Measurements from ENCODE around the gene RXRB.

The RXRB gene

DNA sequence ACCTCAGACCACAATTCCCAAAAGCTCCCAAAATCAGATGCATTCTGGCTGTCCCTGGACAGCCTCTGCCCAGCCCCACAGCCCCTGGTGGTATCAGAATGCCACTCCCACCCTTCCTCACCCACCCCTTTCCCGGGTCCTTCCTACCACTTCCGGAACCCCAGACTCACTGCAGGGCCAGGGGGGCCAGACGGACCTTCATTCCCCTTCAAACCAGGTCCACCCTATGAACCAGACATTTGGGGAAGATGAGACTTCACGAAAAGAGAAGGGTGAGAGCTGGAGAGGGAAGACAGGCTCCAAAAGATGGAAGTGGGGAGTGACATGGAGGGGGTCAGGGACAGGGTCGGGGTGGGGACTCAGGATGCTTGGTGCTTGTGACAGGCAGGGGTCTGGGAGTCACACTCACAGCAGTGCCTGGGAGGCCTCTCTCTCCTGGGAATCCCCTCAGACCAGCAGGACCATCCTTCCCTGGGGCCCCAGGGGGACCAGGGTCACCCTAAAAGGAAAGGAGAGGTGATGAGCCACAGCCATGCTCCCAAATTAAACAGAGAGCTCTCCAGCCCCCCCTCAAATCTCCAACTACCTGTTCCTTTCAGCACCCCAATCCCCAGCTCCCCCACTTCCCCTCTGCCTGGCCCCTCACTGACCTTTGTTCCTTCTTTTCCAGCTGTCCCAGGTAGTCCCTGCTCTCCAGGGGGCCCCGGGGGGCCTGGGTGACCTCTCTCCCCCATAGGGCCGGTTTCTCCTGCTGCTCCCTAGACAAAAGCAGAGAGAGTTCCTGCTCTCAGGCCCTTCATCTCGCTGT, 28.4 kb downstream of the RXRB start:
- H3K4me1 ChIP-seq (ENCODE audit: control insufficient read depth in 1 of 2, insufficient read depth in 2 of 2, low read length in 2 of 2): no peaks in the 10 kb centered on the region
- H3K9me3 ChIP-seq (ENCODE audit: control insufficient read depth in 1 of 2, low read length in 2 of 2): no peaks in the 10 kb centered on the region
- H3K27ac ChIP-seq (ENCODE audit: low read length): no peak overlapping the region
- H3K36me3 ChIP-seq (ENCODE audit: control insufficient read depth in 1 of 2, insufficient read depth in 2 of 2, low read length in 2 of 2): no peaks in the 10 kb centered on the region
- H3K27me3 ChIP-seq (ENCODE audit: low read depth, low read length): no peaks in the 10 kb centered on the region
- no peak overlapping the region for H3K4me3 ChIP-seq (ENCODE audit: low read depth in 1 of 2, low read length in 2 of 2)

DNA sequence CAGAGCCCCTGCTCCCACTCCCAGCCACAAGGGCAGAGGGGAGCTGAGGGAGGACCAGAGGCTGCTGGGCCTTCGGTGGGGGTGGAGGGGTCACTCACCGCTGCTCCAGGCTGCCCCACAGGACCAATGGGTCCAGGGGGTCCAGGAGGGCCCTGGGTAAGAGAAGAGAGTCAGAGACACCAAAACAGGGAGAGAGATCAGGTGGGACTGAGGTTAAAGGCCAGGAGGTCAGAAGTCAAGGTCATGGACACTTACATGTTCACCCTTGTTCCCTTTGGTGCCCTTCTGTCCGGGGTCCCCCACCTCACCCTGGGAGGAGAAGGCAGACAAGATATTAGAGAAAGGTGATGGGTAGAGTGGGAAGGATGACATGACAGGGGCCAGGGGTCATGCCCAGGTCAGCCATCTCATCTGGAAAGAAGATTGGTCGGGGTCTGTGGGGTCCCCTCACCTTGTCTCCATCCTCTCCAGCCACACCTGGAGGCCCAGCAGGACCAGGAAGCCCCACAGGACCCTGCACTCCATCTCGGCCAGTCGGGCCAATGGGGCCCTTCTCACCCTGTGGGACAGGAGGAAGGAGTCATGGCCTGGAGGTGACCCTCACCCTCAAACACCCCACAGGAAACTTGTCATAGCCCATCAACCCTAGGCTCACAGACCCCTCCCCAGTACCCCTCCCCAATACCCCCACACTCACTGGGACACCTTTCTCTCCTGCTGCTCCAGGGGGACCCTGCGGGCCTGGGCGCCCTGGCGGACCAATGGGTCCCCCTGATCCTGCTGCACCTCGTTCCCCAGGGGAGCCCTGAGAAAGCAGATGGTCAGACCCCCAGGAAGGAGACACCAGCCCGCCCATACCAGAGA, 29.2 kb downstream of the RXRB start:
- H3K4me3 ChIP-seq (ENCODE audit: low read depth in 1 of 2, low read length in 2 of 2): no peak overlapping the region
- H3K36me3 ChIP-seq (ENCODE audit: control insufficient read depth in 1 of 2, insufficient read depth in 2 of 2, low read length in 2 of 2): no peaks in the 10 kb centered on the region
- H3K27ac ChIP-seq (ENCODE audit: low read length): no peak overlapping the region
- H3K9me3 ChIP-seq (ENCODE audit: control insufficient read depth in 1 of 2, low read length in 2 of 2): no peaks in the 10 kb centered on the region
- H3K27me3 ChIP-seq (ENCODE audit: low read depth, low read length): no peaks in the 10 kb centered on the region
- H3K4me1 ChIP-seq (ENCODE audit: control insufficient read depth in 1 of 2, insufficient read depth in 2 of 2, low read length in 2 of 2): no peaks in the 10 kb centered on the region

DNA sequence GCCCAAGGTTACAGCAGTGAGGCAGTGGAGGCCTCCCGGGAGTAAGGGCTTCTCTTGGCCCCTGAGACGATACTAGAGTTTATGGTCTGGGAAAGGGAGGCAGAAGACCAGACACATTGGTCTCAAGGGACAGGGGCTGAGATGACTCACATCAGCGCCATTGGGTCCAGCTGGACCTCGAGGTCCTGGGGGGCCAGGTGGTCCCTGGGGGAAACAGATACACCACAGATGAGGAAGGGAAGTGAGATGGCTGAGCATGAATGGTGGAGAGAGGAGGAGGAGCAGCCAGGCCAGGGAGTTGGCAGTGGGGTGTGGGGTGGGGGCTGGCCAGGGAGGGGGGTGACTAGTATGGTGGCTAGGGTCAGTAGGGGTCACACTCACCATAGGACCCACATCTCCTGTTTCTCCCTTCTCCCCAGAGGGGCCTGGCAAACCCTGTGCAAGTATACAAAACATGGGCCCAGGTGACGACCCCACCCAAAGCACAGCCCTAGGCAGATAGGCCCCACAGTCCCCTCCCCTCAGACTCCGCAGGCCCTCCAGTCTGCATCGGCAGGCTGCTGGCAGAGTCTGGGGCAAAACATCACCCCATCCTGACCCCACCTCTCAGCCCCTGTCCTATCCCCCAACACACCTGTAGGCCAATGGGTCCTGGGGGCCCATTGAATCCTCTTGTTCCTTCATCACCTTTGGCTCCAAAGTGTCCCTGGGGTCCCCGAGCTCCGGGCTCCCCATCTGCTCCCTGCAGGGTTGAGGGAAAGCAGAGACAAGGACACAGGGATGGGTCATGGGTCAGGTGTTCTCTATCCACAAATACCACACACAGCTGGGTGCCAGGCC, 30.1 kb downstream of the RXRB start:
- no peaks in the 10 kb centered on the region for H3K36me3 ChIP-seq (ENCODE audit: control insufficient read depth in 1 of 2, insufficient read depth in 2 of 2, low read length in 2 of 2)
- no peaks in the 10 kb centered on the region for H3K27me3 ChIP-seq (ENCODE audit: low read depth, low read length)
- H3K27ac ChIP-seq (ENCODE audit: low read length): no peak overlapping the region
- no peaks in the 10 kb centered on the region for H3K9me3 ChIP-seq (ENCODE audit: control insufficient read depth in 1 of 2, low read length in 2 of 2)
- H3K4me1 ChIP-seq (ENCODE audit: control insufficient read depth in 1 of 2, insufficient read depth in 2 of 2, low read length in 2 of 2): no peaks in the 10 kb centered on the region
- no peak overlapping the region for H3K4me3 ChIP-seq (ENCODE audit: low read depth in 1 of 2, low read length in 2 of 2)

DNA sequence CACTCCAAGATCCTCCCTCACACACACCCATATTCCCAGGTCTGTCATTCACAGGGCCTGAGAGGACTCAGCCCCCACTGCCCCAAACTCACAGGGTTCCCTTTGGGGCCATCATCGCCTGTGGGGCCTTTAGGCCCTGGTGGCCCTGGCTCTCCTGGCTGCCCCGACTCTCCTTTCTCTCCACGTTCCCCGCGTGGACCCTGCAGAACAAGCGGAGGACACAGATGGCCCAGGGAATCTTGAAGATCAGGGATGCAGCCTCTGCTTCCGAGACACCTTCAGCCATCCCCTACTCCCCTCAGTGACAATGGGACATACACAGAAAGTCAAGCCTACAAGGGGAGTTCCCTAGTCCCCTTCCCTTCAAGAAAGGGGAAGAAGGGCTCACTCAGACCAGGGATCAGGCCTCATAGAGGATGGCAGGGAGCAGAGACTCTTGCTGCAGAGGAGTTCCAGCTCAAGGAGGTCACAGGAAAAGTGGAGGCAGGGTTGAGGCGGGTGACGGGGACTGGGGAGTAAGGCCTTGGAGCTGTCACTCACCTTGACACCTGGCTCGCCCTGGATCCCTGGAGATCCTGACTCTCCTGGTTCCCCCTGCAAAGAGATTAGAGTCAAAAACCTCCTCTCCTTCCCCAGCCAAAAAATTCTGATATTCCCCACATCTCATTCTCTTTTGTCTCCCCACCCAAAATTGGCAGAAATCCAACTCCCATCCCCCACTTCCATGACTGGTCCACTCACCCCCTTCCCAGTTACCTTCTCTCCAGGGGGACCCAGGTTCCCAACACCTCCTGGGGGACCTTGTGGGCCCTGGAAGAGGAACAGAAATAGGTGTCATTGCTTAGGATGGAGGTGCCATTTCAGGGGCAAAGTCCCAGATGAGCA, 30.9 kb downstream of the RXRB start:
- no peak overlapping the region for H3K27ac ChIP-seq (ENCODE audit: low read length)
- no peaks in the 10 kb centered on the region for H3K36me3 ChIP-seq (ENCODE audit: control insufficient read depth in 1 of 2, insufficient read depth in 2 of 2, low read length in 2 of 2)
- no peaks in the 10 kb centered on the region for H3K9me3 ChIP-seq (ENCODE audit: control insufficient read depth in 1 of 2, low read length in 2 of 2)
- no peaks in the 10 kb centered on the region for H3K4me1 ChIP-seq (ENCODE audit: control insufficient read depth in 1 of 2, insufficient read depth in 2 of 2, low read length in 2 of 2)
- no peak overlapping the region for H3K4me3 ChIP-seq (ENCODE audit: low read depth in 1 of 2, low read length in 2 of 2)
- H3K27me3 ChIP-seq (ENCODE audit: low read depth, low read length): no peaks in the 10 kb centered on the region

DNA sequence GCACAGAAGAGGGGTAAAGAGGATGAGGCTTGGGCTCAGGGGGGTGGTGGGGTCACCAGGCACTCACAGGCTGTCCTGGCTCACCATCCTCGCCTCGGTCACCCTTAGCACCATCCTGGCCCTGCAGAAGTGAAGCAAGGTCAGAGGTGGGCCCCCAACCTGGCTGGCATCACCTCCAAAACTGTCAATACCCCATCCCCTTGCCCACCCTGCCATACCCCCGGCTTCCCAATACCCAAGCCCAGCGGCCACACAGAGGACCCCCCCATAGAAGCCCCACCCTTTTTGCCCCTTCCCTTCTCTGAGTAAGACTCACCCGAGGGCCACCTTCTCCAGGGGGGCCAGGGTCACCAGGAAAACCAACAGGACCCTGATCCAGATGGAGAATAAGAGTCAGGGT, 31.8 kb downstream of the RXRB start:
- Histone ChIP-seq H3K36me3 (ENCODE audit: control insufficient read depth in 1 of 2, insufficient read depth in 2 of 2, low read length in 2 of 2) (no peaks in the 10 kb centered on the region), H3K9me3 (ENCODE audit: control insufficient read depth in 1 of 2, low read length in 2 of 2) (no peaks in the 10 kb centered on the region), H3K27me3 (ENCODE audit: low read depth, low read length) (no peaks in the 10 kb centered on the region)

DNA sequence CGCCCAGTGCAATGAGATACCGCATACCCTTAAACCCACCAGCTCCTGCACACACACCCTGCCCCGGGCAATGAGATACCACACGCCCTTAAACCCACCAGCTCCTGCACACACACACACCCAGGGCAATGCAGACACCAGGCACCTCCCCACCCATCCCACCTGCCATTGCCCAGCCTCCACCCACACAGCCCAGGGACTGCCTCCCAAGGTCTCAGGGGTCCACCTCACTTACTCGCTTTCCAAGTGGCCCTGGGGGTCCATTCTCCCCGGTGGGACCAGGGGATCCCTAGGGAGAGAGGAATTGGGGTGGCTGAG, 32.2 kb downstream of the RXRB start:
- Histone ChIP-seq H3K27me3 (ENCODE audit: low read depth, low read length) (no peaks in the 10 kb centered on the region), H3K4me3 (ENCODE audit: low read depth in 1 of 2, low read length in 2 of 2) (no peak overlapping the region), H3K4me1 (ENCODE audit: control insufficient read depth in 1 of 2, insufficient read depth in 2 of 2, low read length in 2 of 2) (no peaks in the 10 kb centered on the region), H3K9me3 (ENCODE audit: control insufficient read depth in 1 of 2, low read length in 2 of 2) (no peaks in the 10 kb centered on the region), H3K27ac (ENCODE audit: low read length) (no peak overlapping the region), H3K36me3 (ENCODE audit: control insufficient read depth in 1 of 2, insufficient read depth in 2 of 2, low read length in 2 of 2) (no peaks in the 10 kb centered on the region)

More for the DNA sequence above, 31.8 kb downstream of the RXRB start:
- Histone ChIP-seq H3K27ac (ENCODE audit: low read length) (no peak overlapping the region), H3K4me3 (ENCODE audit: low read depth in 1 of 2, low read length in 2 of 2) (no peak overlapping the region), H3K4me1 (ENCODE audit: control insufficient read depth in 1 of 2, insufficient read depth in 2 of 2, low read length in 2 of 2) (no peaks in the 10 kb centered on the region)

DNA sequence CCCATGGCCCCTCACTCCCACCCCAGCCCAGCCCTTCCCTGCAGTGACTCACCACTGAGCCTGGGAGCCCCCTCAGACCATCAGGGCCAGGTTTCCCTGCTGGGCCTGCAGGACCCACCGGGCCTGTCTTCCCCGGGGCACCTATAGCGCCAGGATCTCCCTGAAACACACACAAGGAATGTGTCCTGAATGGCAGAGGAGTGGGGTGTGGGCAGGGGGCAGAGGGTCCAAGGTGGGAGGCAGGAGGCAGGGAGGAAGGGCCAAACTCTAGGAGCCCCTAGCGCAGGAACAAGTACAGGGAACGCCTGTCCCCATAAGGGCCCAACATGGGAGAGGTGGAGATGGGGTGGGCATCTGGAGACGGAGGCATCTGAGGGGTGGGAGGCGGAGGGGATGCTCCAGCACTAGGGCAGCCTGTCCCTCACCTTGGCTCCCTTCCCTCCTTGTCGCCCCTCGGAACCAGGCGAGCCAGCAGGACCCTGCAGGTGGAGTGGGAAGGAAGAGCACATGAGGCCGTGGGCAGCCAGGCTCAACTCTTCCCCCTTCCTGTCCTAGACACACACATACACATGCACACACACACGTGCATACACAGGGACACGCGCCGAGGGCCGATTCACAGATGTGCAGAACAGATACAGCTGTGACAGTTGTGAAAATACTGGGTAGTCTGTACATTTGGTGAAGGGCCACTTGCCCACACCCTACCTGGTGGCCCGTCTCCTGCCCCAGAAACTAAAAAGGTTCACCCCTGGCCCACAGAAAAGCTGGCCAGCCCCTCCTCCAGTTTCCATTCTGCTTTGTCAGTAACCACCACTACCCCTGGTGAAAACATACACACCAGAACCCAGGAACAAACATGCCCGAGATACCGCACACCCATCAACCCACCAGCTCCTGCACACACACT, 32.8 kb downstream of the RXRB start:
- H3K27ac ChIP-seq (ENCODE audit: low read length): no peak overlapping the region
- no peaks in the 10 kb centered on the region for H3K9me3 ChIP-seq (ENCODE audit: control insufficient read depth in 1 of 2, low read length in 2 of 2)
- no peaks in the 10 kb centered on the region for H3K4me1 ChIP-seq (ENCODE audit: control insufficient read depth in 1 of 2, insufficient read depth in 2 of 2, low read length in 2 of 2)
- H3K36me3 ChIP-seq (ENCODE audit: control insufficient read depth in 1 of 2, insufficient read depth in 2 of 2, low read length in 2 of 2): no peaks in the 10 kb centered on the region
- no peak overlapping the region for H3K4me3 ChIP-seq (ENCODE audit: low read depth in 1 of 2, low read length in 2 of 2)
- no peaks in the 10 kb centered on the region for H3K27me3 ChIP-seq (ENCODE audit: low read depth, low read length)

DNA sequence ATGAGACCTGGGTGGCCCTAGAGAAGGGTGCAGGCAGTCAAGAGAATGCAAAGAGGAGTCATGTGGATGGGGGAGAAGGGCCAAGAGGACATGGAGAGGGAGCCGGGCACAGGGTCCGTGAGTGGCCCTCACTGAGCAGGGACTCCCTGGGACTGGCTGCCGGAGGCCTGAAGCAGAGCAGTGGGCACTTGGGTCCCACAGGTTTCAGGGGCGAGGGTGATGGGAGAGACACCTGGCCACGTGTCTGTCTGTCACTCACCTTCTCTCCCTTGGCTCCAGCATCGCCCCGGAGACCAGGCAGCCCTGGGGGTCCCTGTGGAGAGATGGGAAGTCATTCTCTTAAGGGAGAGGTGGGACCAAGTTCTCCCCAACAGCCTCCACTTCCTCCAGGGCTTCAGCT, 33.7 kb downstream of the RXRB start:
- Histone ChIP-seq H3K27ac (ENCODE audit: low read length) (no peak overlapping the region), H3K4me3 (ENCODE audit: low read depth in 1 of 2, low read length in 2 of 2) (no peak overlapping the region), H3K9me3 (ENCODE audit: control insufficient read depth in 1 of 2, low read length in 2 of 2) (no peaks in the 10 kb centered on the region), H3K4me1 (ENCODE audit: control insufficient read depth in 1 of 2, insufficient read depth in 2 of 2, low read length in 2 of 2) (no peaks in the 10 kb centered on the region), H3K36me3 (ENCODE audit: control insufficient read depth in 1 of 2, insufficient read depth in 2 of 2, low read length in 2 of 2) (no peaks in the 10 kb centered on the region), H3K27me3 (ENCODE audit: low read depth, low read length) (no peaks in the 10 kb centered on the region)

DNA sequence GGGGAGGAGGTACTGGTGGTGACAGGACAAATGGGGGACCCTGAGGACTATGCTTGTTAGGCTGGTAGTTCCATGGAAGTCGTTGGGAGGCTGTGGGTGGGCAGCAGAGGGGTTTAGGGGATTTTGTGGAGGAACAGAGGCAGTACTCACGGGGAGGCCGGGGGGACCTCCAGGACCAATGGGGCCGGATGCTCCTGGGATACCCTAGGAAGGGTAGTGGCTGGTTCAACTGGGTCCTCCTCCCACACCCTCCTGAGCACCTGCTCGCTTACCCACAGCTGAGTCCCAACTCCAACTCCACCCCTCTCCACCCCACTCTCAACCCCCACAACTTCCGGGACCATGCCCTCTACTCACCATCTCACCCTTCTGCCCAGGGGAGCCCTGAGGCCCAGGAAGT, 34.1 kb downstream of the RXRB start:
- peaks cover 0 to under 1% of the 10 kb centered on the region in 2 donors for H3K4me1 ChIP-seq (ENCODE audit: control insufficient read depth in 1 of 2, insufficient read depth in 2 of 2, low read length in 2 of 2)
- no peaks in the 10 kb centered on the region for H3K36me3 ChIP-seq (ENCODE audit: control insufficient read depth in 1 of 2, insufficient read depth in 2 of 2, low read length in 2 of 2)
- H3K27ac ChIP-seq (ENCODE audit: low read length): no peak overlapping the region
- no peaks in the 10 kb centered on the region for H3K9me3 ChIP-seq (ENCODE audit: control insufficient read depth in 1 of 2, low read length in 2 of 2)
- no peak overlapping the region for H3K4me3 ChIP-seq (ENCODE audit: low read depth in 1 of 2, low read length in 2 of 2)
- no peaks in the 10 kb centered on the region for H3K27me3 ChIP-seq (ENCODE audit: low read depth, low read length)

Measured in muscle layer of duodenum (tissue), 2 donors.